Panc1 (cell line): ENCODE results near the gene SLC6A12. TPM values are rescaled to one million over a fixed set of nuclear protein-coding genes. Genes with fewer than 3 reads are reported as not detected.

ENCODE experiments used
- ATAC-seq: fragments of 200-7000 bp; cut with Tn5 transposase; 2 replicates; pipeline ENCODE4 v1.9.1; 2020; ENCODE audit warnings: mild to moderate bottlenecking, moderate library complexity
- BruUV-seq: library from RNA; stranded (reverse); fragments of 400-500 nt; replicated peaks from 2 replicates; lab custom pipeline; 2021; lab: Mats Ljungman, UMichigan
- CTCF ChIA-PET: fragments of 300-600 bp; sonication (Branson Sonifier 250); formaldehyde crosslinking; loops from one replicate; lab custom pipeline; 2022; ENCODE audit warnings: antibody characterized with exemption; lab: Charles Lee
- POLR2A ChIA-PET: fragments of 300-600 bp; sonication (Branson Sonifier 250); formaldehyde crosslinking; loops from one replicate; lab custom pipeline; 2022; ENCODE audit warnings: antibody characterized with exemption; lab: Charles Lee
- DNase-seq: peaks from one replicate; pipeline ENCODE4 v3.0.0-alpha.2; 2010; ENCODE audit warnings: low read depth, low spot score
- H3K27ac ChIP-seq: 2 replicates; pipeline ENCODE4 v1.5.1; 2011; ENCODE audit warnings: mild to moderate bottlenecking, low read length, inconsistent platforms
- H3K27me3 ChIP-seq: fragments of 200-500 bp; sonication (Bioruptor generic); 2 replicates; pipeline ENCODE4 v1.6.0; 2014; ENCODE audit warnings: low read length, inconsistent platforms; ENCODE audit not compliant: control insufficient read depth, insufficient read depth
- H3K36me3 ChIP-seq: fragments of 200-500 bp; sonication (Bioruptor generic); 2 replicates; pipeline ENCODE4 v1.5.1; 2014; ENCODE audit warnings: inconsistent platforms, mild to moderate bottlenecking, low read length, moderate library complexity; ENCODE audit not compliant: control insufficient read depth, insufficient read depth
- H3K4me1 ChIP-seq: 2 replicates; pipeline ENCODE4 v1.5.1; 2011; ENCODE audit warnings: inconsistent platforms, mild to moderate bottlenecking, low read length, moderate library complexity; ENCODE audit not compliant: control insufficient read depth, insufficient read depth
- H3K4me3 ChIP-seq, 2 experiments: 2 replicates each; pipeline ENCODE4 v1.5.1; 2011 to 2012; ENCODE audit warnings: low read depth in 2 of 2, low read length in 2 of 2, mild to moderate bottlenecking in 2 of 2, inconsistent platforms in 1 of 2, moderate library complexity in 1 of 2
- H3K9me3 ChIP-seq: fragments of 200-500 bp; sonication (Bioruptor generic); 2 replicates; pipeline ENCODE4 v1.5.1; 2014; ENCODE audit warnings: low read depth, mild to moderate bottlenecking, inconsistent platforms, low read length, moderate library complexity; ENCODE audit not compliant: control insufficient read depth, insufficient read depth
- POLR2AphosphoS5 ChIP-seq: IDR thresholded peaks from 2 replicates; pipeline ENCODE4 v1.6.1; 2012; ENCODE audit warnings: mild to moderate bottlenecking, low read depth, low read length, moderate library complexity
- SIN3A ChIP-seq: IDR thresholded peaks from 2 replicates; pipeline ENCODE4 v1.6.1; 2012; ENCODE audit warnings: low read depth, mild to moderate bottlenecking, low read length, moderate library complexity, borderline replicate concordance; ENCODE audit not compliant: insufficient read depth
- TCF7L2 ChIP-seq: IDR thresholded peaks from 2 replicates; pipeline ENCODE4 v1.6.1; 2011; ENCODE audit warnings: mild to moderate bottlenecking, low read depth, low read length, inconsistent platforms
- in situ Hi-C: cut with HindIII; loops from 2 replicates; pipeline ENCODE4 v1.10.0; 2016; ENCODE audit warnings: low sequenced_read_pairs, low pct_unique_long_range_greater_than_20kb
- intact Hi-C: fragments of 100-400 bp; cut with micrococcal nuclease; formaldehyde crosslinking; loops from one replicate; pipeline ENCODE4 v1.10.0; 2022; ENCODE audit not compliant: unreplicated experiment
- total RNA-seq: library from RNA; stranded (reverse); gene quantifications from one replicate; pipeline ENCODE4 v1.2.1, GENCODE V29; 2021; ENCODE audit not compliant: unreplicated experiment
- TF ChIP-seq, protein P1 (sequence below): fragments of 450-650 bp; IDR thresholded peaks from 2 replicates; pipeline ENCODE4 v1.5.1; 2017; ENCODE audit warnings: mild to moderate bottlenecking
- TF ChIP-seq, protein P2 (sequence below), 2 experiments: IDR thresholded peaks; 2 replicates each; pipeline ENCODE4 v1.6.1; 2011 to 2012; ENCODE audit warnings: low read depth in 2 of 2, control low read depth in 1 of 2, low read length in 1 of 2, mild to moderate bottlenecking in 1 of 2, moderate library complexity in 1 of 2; ENCODE audit not compliant: insufficient read depth in 1 of 2

The SLC6A12 gene
- total RNA-seq, 1 experiment from 2014 or later: 1.0 TPM

DNA sequence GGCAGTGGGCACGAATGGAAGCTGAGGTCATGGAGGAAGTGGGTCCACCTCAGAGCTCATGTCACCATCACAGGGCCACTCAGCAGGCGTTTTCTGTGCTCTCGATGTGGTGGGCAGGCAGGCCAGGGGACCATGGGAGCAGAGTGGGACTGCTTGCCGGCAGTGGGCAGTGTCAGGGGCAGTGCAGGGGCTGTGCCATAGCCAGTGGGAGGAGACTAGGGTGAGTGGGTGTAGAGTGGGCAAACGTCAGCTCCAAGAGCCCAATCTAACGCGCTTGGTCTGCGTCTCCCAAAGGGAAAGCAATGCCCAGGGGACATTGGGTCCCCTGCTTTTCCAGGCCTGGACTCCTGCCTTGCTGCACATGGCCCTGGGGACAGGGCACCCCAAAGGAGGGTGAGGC lies 58.3 kb downstream of the SLC6A12 start:
- no peak overlapping the region for H3K4me3 ChIP-seq
- BruUV-seq: no TSS peak
- H3K36me3 ChIP-seq: no peaks in the 10 kb centered on the region
- in situ Hi-C loops (no loop called here), intact Hi-C loops (no loop called here)
- H3K4me1 ChIP-seq: no peaks in the 10 kb centered on the region
- ChIA-PET CTCF (no interaction called here), POLR2A (no interaction called here)
- H3K27me3 ChIP-seq: no peaks in the 10 kb centered on the region
- ATAC-seq (no peak), DNase-seq (no peak)
- H3K27ac ChIP-seq: no peak overlapping the region
- TF ChIP-seq, protein P1, sequence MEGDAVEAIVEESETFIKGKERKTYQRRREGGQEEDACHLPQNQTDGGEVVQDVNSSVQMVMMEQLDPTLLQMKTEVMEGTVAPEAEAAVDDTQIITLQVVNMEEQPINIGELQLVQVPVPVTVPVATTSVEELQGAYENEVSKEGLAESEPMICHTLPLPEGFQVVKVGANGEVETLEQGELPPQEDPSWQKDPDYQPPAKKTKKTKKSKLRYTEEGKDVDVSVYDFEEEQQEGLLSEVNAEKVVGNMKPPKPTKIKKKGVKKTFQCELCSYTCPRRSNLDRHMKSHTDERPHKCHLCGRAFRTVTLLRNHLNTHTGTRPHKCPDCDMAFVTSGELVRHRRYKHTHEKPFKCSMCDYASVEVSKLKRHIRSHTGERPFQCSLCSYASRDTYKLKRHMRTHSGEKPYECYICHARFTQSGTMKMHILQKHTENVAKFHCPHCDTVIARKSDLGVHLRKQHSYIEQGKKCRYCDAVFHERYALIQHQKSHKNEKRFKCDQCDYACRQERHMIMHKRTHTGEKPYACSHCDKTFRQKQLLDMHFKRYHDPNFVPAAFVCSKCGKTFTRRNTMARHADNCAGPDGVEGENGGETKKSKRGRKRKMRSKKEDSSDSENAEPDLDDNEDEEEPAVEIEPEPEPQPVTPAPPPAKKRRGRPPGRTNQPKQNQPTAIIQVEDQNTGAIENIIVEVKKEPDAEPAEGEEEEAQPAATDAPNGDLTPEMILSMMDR: no peak
- TF ChIP-seq, protein P2, sequence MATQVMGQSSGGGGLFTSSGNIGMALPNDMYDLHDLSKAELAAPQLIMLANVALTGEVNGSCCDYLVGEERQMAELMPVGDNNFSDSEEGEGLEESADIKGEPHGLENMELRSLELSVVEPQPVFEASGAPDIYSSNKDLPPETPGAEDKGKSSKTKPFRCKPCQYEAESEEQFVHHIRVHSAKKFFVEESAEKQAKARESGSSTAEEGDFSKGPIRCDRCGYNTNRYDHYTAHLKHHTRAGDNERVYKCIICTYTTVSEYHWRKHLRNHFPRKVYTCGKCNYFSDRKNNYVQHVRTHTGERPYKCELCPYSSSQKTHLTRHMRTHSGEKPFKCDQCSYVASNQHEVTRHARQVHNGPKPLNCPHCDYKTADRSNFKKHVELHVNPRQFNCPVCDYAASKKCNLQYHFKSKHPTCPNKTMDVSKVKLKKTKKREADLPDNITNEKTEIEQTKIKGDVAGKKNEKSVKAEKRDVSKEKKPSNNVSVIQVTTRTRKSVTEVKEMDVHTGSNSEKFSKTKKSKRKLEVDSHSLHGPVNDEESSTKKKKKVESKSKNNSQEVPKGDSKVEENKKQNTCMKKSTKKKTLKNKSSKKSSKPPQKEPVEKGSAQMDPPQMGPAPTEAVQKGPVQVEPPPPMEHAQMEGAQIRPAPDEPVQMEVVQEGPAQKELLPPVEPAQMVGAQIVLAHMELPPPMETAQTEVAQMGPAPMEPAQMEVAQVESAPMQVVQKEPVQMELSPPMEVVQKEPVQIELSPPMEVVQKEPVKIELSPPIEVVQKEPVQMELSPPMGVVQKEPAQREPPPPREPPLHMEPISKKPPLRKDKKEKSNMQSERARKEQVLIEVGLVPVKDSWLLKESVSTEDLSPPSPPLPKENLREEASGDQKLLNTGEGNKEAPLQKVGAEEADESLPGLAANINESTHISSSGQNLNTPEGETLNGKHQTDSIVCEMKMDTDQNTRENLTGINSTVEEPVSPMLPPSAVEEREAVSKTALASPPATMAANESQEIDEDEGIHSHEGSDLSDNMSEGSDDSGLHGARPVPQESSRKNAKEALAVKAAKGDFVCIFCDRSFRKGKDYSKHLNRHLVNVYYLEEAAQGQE (IDR thresholded peaks at IDR 0.05; ENCODE audit: insufficient read depth in 1 of 2, low read depth in 2 of 2, low read length in 1 of 2): no peak
- TF ChIP-seq TCF7L2 (no peak), SIN3A (no peak), POLR2AphosphoS5 (no peak)
- H3K9me3 ChIP-seq: no peaks in the 10 kb centered on the region

DNA sequence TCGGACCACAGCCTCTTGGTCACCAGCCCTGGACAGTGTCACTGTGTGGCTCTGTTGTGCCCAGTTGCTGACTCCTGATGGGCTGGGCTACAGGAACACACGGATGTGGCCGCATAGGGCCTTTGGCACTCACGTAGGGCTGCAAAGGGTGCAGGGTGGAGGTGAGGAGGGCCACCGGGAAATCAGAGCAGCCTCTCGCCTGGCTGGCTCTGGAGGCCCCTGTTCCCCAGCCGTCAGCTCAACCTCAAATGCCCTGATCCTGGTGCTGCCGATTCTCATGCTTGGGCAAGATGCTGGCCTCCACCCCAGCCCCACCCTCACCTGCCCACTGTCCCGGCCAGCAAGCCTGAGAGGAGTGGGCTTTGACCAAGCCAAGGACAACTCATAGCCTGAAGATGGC lies 59.0 kb downstream of the SLC6A12 start:
- ChIA-PET POLR2A (no interaction called here), CTCF (no interaction called here)
- H3K27me3 ChIP-seq: no peaks in the 10 kb centered on the region
- H3K36me3 ChIP-seq: no peaks in the 10 kb centered on the region
- DNase-seq: no peak
- H3K4me1 ChIP-seq: no peaks in the 10 kb centered on the region
- BruUV-seq: no TSS peak
- intact Hi-C loops: no loop called here
- in situ Hi-C loops: no loop called here
- TF ChIP-seq, protein P1: no peak
- TF ChIP-seq POLR2AphosphoS5 (no peak), SIN3A (no peak), TCF7L2 (no peak)
- TF ChIP-seq, protein P2 (IDR thresholded peaks at IDR 0.05; ENCODE audit: insufficient read depth in 1 of 2, low read depth in 2 of 2, low read length in 1 of 2): no peak
- no peaks in the 10 kb centered on the region for H3K9me3 ChIP-seq
- H3K27ac ChIP-seq: no peak overlapping the region
- no peak overlapping the region for H3K4me3 ChIP-seq
- no peak for ATAC-seq
